IMR-90 (cell line): Measurements from ENCODE around the gene TINAG. TPM values are rescaled to one million over a fixed set of nuclear protein-coding genes. Genes with fewer than 3 reads are reported as not detected.

ENCODE experiments used
- ATAC-seq: fragments of 200-7000 bp; cut with Tn5 transposase; 2 replicates; pipeline ENCODE4 v1.9.1; 2020; ENCODE audit warnings: low read depth, mild to moderate bottlenecking, moderate library complexity
- BruUV-seq: library from RNA; stranded (reverse); fragments of 400-500 nt; replicated peaks from 2 replicates; lab custom pipeline; 2021; lab: Mats Ljungman, UMichigan
- CTCF ChIA-PET: fragments of 300-600 bp; formaldehyde crosslinking; extraction: SDS; loops from one replicate; lab custom pipeline; 2021; ENCODE audit warnings: antibody characterized with exemption; lab: Yijun Ruan, JAX
- POLR2A ChIA-PET: fragments of 300-600 bp; sonication (Branson Sonifier 250); formaldehyde crosslinking; loops from one replicate; lab custom pipeline; 2022; ENCODE audit warnings: antibody characterized with exemption; ENCODE audit not compliant: unreplicated experiment; lab: Charles Lee
- DNase-seq: peaks from one replicate; pipeline ENCODE4 v3.0.0; 2013
- H2AFZ ChIP-seq: replicated peaks from 2 replicates; pipeline ENCODE3; 2013; ENCODE audit warnings: low read length, mild to moderate bottlenecking; ENCODE audit not compliant: poor library complexity
- H2AK5ac ChIP-seq: 2 replicates; pipeline ENCODE4 v1.6.1; 2013; ENCODE audit warnings: low read depth, low read length, inconsistent platforms
- H2AK9ac ChIP-seq: replicated peaks from 2 replicates; pipeline ENCODE3; 2013; ENCODE audit warnings: mild to moderate bottlenecking, low read depth, low read length, moderate library complexity; ENCODE audit not compliant: poor library complexity
- H2BK120ac ChIP-seq: 2 replicates; pipeline ENCODE4 v1.6.1; 2013; ENCODE audit warnings: low read depth, low read length, inconsistent platforms
- H2BK15ac ChIP-seq: 3 replicates; pipeline ENCODE4 v1.6.1; 2013; ENCODE audit warnings: low read depth, low read length, inconsistent platforms
- H2BK20ac ChIP-seq: 2 replicates; pipeline ENCODE4 v1.6.1; 2013; ENCODE audit warnings: low read depth, mild to moderate bottlenecking, inconsistent platforms, low read length, moderate library complexity
- H2BK5ac ChIP-seq: 2 replicates; pipeline ENCODE4 v1.6.1; 2013; ENCODE audit warnings: mild to moderate bottlenecking, low read depth, low read length, inconsistent platforms; ENCODE audit not compliant: poor library complexity, severe bottlenecking
- H3K14ac ChIP-seq: replicated peaks from 2 replicates; pipeline ENCODE4 v1.6.1; 2013; ENCODE audit warnings: low read depth, low read length, inconsistent platforms
- H3K18ac ChIP-seq: 2 replicates; pipeline ENCODE4 v1.6.1; 2013; ENCODE audit warnings: low read depth, low read length, control low read depth
- H3K23ac ChIP-seq: 2 replicates; pipeline ENCODE4 v1.6.1; 2013; ENCODE audit warnings: low read depth, low read length, inconsistent platforms
- H3K27ac ChIP-seq: 2 replicates; pipeline ENCODE4 v1.5.1; 2013; ENCODE audit warnings: mild to moderate bottlenecking, control low read depth, low read length; ENCODE audit not compliant: insufficient read depth
- H3K27me3 ChIP-seq: 2 replicates; pipeline ENCODE4 v1.6.1; 2013; ENCODE audit warnings: low read length; ENCODE audit not compliant: control insufficient read depth, insufficient read depth
- H3K36me3 ChIP-seq: 2 replicates; pipeline ENCODE4 v1.6.1; 2013; ENCODE audit warnings: low read length, mixed read lengths; ENCODE audit not compliant: control insufficient read depth, insufficient read depth
- H3K4ac ChIP-seq: 2 replicates; pipeline ENCODE4 v1.6.1; 2013; ENCODE audit warnings: low read depth, low read length, inconsistent platforms
- H3K4me1 ChIP-seq: 2 replicates; pipeline ENCODE4 v1.6.1; 2013; ENCODE audit warnings: low read length, mixed read lengths; ENCODE audit not compliant: control insufficient read depth, insufficient read depth
- H3K4me2 ChIP-seq: 2 replicates; pipeline ENCODE4 v1.6.1; 2013; ENCODE audit warnings: low read depth, mild to moderate bottlenecking, control low read depth, low read length, moderate library complexity
- H3K4me3 ChIP-seq: 2 replicates; pipeline ENCODE4 v1.5.1; 2013; ENCODE audit warnings: low read depth, mild to moderate bottlenecking, control low read depth, low read length, moderate library complexity; ENCODE audit not compliant: insufficient read depth
- H3K56ac ChIP-seq: 2 replicates; pipeline ENCODE4 v1.6.1; 2013; ENCODE audit warnings: low read length, inconsistent platforms; ENCODE audit not compliant: insufficient read depth; ENCODE audit errors: extremely low read depth
- H3K79me1 ChIP-seq, 2 experiments: 2 replicates each; pipeline ENCODE4 v1.6.1; 2013; ENCODE audit warnings: low read length in 2 of 2, inconsistent platforms in 1 of 2, low read depth in 1 of 2
- H3K9ac ChIP-seq: 2 replicates; pipeline ENCODE4 v1.6.1; 2013; ENCODE audit warnings: low read depth, low read length, control low read depth
- H3K9me1 ChIP-seq: 2 replicates; pipeline ENCODE4 v1.6.1; 2013; ENCODE audit warnings: low read length, inconsistent platforms; ENCODE audit not compliant: insufficient read depth
- H3K9me3 ChIP-seq: 2 replicates; pipeline ENCODE4 v1.6.1; 2013; ENCODE audit warnings: low read length; ENCODE audit not compliant: control insufficient read depth, insufficient read depth
- H4K20me1 ChIP-seq: 2 replicates; pipeline ENCODE4 v1.6.1; 2013; ENCODE audit warnings: low read length, inconsistent platforms; ENCODE audit not compliant: insufficient read depth
- H4K5ac ChIP-seq: 2 replicates; pipeline ENCODE4 v1.6.1; 2013; ENCODE audit warnings: mild to moderate bottlenecking, low read depth, low read length, control low read depth
- H4K8ac ChIP-seq, 2 experiments: 2 replicates each; pipeline ENCODE4 v1.6.1; 2013; ENCODE audit warnings: low read depth in 2 of 2, low read length in 2 of 2, control low read depth in 1 of 2, inconsistent platforms in 1 of 2
- H4K91ac ChIP-seq: 2 replicates; pipeline ENCODE4 v1.6.1; 2013; ENCODE audit warnings: low read depth, low read length, inconsistent platforms; ENCODE audit not compliant: insufficient read depth
- BHLHE40 ChIP-seq: fragments of 150-350 bp; IDR thresholded peaks from 2 replicates; pipeline ENCODE4 v1.6.1; 2016; ENCODE audit warnings: mild to moderate bottlenecking, low read depth, low read length
- CEBPB ChIP-seq: IDR thresholded peaks from 2 replicates; pipeline ENCODE4 v1.6.1; 2012; ENCODE audit warnings: low read depth, low read length, improper control_type of control experiment
- CHD1 ChIP-seq: IDR thresholded peaks from 2 replicates; pipeline ENCODE4 v1.6.1; 2012; ENCODE audit warnings: low read depth, low read length, improper control_type of control experiment
- FOS ChIP-seq: fragments of 150-350 bp; IDR thresholded peaks from 2 replicates; pipeline ENCODE4 v1.6.1; 2016; ENCODE audit warnings: low read depth, low read length
- MAFK ChIP-seq: IDR thresholded peaks from 2 replicates; pipeline ENCODE4 v1.6.1; 2012; ENCODE audit warnings: low read depth, low read length, improper control_type of control experiment
- MAZ ChIP-seq: IDR thresholded peaks from 2 replicates; pipeline ENCODE4 v1.6.1; 2012; ENCODE audit warnings: low read depth, mild to moderate bottlenecking, low read length, improper control_type of control experiment, moderate library complexity, borderline replicate concordance
- MXI1 ChIP-seq: IDR thresholded peaks from 2 replicates; pipeline ENCODE4 v1.6.1; 2012; ENCODE audit warnings: low read depth, mild to moderate bottlenecking, low read length, moderate library complexity, borderline replicate concordance
- NFE2L2 ChIP-seq: fragments of 150-350 bp; IDR thresholded peaks from 2 replicates; pipeline ENCODE4 v1.6.1; 2016; ENCODE audit warnings: low read depth, mild to moderate bottlenecking, low read length
- POLR2A ChIP-seq: IDR thresholded peaks from 2 replicates; pipeline ENCODE4 v1.6.1; 2012; ENCODE audit warnings: mild to moderate bottlenecking, low read depth, low read length
- RAD21 ChIP-seq: IDR thresholded peaks from 2 replicates; pipeline ENCODE4 v1.6.1; 2012; ENCODE audit warnings: low read length, improper control_type of control experiment
- RCOR1 ChIP-seq: IDR thresholded peaks from 2 replicates; pipeline ENCODE4 v1.6.1; 2012; ENCODE audit warnings: mild to moderate bottlenecking, low read length, improper control_type of control experiment; ENCODE audit not compliant: insufficient replicate concordance
- RFX5 ChIP-seq: IDR thresholded peaks from 2 replicates; pipeline ENCODE4 v1.8.0; 2012; ENCODE audit warnings: low read depth, mild to moderate bottlenecking, low read length, moderate library complexity
- SMC3 ChIP-seq: fragments of 150-350 bp; IDR thresholded peaks from 2 replicates; pipeline ENCODE4 v1.6.1; 2016; ENCODE audit warnings: low read depth, mild to moderate bottlenecking, antibody characterized with exemption, low read length, moderate library complexity
- WGBS, 2 experiments: methylation state at CpG; one replicate each; pipeline versions ENCODE4 v1.1.5 to v1.1.7; 2013; ENCODE audit warnings: missing lambda C conversion rate in 2 of 2; ENCODE audit not compliant: insufficient read length in 1 of 2; ENCODE audit errors: extremely low coverage in 2 of 2; 5-methylcytosine and 5-hydroxymethylcytosine counted together
- dilution Hi-C: fragments of 300-500 bp; cut with HindIII; formaldehyde crosslinking; loops from one replicate; pipeline ENCODE4 v1.14.3; 2018; ENCODE audit warnings: low sequenced_read_pairs; ENCODE audit not compliant: unreplicated experiment
- in situ Hi-C: fragments of 300-500 bp; cut with MboI; formaldehyde crosslinking; loops from 3 replicates; pipeline ENCODE4 v1.14.3; 2019; ENCODE audit warnings: low sequenced_read_pairs, inconsistent platforms, mixed read lengths
- intact Hi-C: fragments of 100-400 bp; cut with micrococcal nuclease; formaldehyde crosslinking; loops from 2 replicates; pipeline ENCODE4 v1.10.0; 2022
- polyA plus RNA-seq, 3 experiments: library from polyadenylated mRNA; depleted of rRNA; stranded (reverse); fragments of >200 nt; gene quantifications; 2 replicates each; pipeline ENCODE4 v1.2.3, GENCODE V29; 2012; ENCODE audit warnings: low replicate concordance in 1 of 3
- total RNA-seq: library from RNA; depleted of rRNA; stranded (reverse); fragments of >200 nt; gene quantifications from 2 replicates; pipeline ENCODE4 v1.2.3, GENCODE V29; 2012
- TF ChIP-seq, protein P1 (sequence below): fragments of 150-350 bp; IDR thresholded peaks from 2 replicates; pipeline ENCODE4 v1.6.1; 2017; ENCODE audit warnings: mild to moderate bottlenecking, antibody characterized with exemption, low read length, low read depth
- TF ChIP-seq, protein P2 (sequence below): fragments of 150-350 bp; IDR thresholded peaks from 2 replicates; pipeline ENCODE4 v1.6.1; 2016; ENCODE audit warnings: low read depth, mild to moderate bottlenecking, low read length, moderate library complexity, borderline replicate concordance

The TINAG gene
- total and polyA plus RNA-seq, 2 of the 4 experiments (the other 2 are of a cell fraction), result not detected

DNA sequence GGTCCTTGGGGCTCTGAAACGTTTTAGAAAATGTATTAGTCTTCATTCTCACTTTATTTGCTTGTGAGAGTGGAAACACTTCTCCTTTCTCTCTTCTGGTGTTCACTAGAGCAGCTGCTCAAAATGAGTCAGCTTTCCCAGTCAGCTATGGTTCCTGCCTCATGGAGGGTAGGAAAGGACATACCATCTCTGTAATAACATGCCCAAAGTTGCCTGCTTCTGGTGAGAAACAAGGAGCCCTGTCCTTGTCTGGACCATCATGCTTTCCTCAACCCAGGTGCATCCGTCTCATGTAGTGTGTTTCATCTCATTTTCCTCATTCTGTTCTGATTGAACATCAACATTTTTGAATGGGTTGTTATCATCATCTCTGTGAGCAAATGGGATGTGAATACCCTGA is 17.1 kb upstream of the TINAG start:
- in situ Hi-C loops (no loop called here), intact Hi-C loops (no loop called here), dilution Hi-C loops (no loop called here)
- peak overlapping the region; percentile 86 for H3K4ac ChIP-seq
- WGBS, 2 experiments, result no CpG with 5 or more reads among the region's 2 CpGs
- peaks cover 4% of the 10 kb centered on the region; the same call in 1 of the 2 replicates for H3K9me1 ChIP-seq
- DNase-seq (peak; percentile 70), ATAC-seq (peak; percentile 91)
- peak overlapping the region; percentile 71; the same call in 1 of the 2 replicates for H3K18ac ChIP-seq
- no peaks in the 10 kb centered on the region for H3K79me1 ChIP-seq
- peak overlapping the region; percentile 72; the same call in 1 of the 2 replicates for H4K5ac ChIP-seq
- no peaks in the 10 kb centered on the region for H3K9me3 ChIP-seq
- H4K8ac ChIP-seq, result peak overlapping the region; percentile 76 to 82
- peak overlapping the region; percentile 81; the same call in 1 of the 2 replicates for H3K23ac ChIP-seq
- no peak for TF ChIP-seq CEBPB
- TF ChIP-seq BHLHE40, result no peak
- TF ChIP-seq POLR2A, result no peak
- no peak for TF ChIP-seq MAFK
- no peak for TF ChIP-seq CHD1
- no peak for TF ChIP-seq RFX5
- TF ChIP-seq MXI1, result no peak
- no peak for TF ChIP-seq RAD21
- TF ChIP-seq, protein P1, sequence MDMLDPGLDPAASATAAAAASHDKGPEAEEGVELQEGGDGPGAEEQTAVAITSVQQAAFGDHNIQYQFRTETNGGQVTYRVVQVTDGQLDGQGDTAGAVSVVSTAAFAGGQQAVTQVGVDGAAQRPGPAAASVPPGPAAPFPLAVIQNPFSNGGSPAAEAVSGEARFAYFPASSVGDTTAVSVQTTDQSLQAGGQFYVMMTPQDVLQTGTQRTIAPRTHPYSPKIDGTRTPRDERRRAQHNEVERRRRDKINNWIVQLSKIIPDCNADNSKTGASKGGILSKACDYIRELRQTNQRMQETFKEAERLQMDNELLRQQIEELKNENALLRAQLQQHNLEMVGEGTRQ, result no peak
- no peak for TF ChIP-seq RCOR1
- TF ChIP-seq MAZ, result no peak
- TF ChIP-seq NFE2L2, result no peak
- TF ChIP-seq, protein P2, sequence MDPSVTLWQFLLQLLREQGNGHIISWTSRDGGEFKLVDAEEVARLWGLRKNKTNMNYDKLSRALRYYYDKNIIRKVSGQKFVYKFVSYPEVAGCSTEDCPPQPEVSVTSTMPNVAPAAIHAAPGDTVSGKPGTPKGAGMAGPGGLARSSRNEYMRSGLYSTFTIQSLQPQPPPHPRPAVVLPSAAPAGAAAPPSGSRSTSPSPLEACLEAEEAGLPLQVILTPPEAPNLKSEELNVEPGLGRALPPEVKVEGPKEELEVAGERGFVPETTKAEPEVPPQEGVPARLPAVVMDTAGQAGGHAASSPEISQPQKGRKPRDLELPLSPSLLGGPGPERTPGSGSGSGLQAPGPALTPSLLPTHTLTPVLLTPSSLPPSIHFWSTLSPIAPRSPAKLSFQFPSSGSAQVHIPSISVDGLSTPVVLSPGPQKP, result no peak
- TF ChIP-seq FOS, result no peak
- TF ChIP-seq SMC3, result no peak
- no peaks in the 10 kb centered on the region for H3K27me3 ChIP-seq
- H3K14ac ChIP-seq, result peak overlapping the region; percentile 92
- H2AFZ ChIP-seq, result peak overlapping the region; percentile 83
- H4K91ac ChIP-seq, result peak overlapping the region; percentile 54; the same call in 1 of the 2 replicates
- peaks cover 2% of the 10 kb centered on the region for H3K4me1 ChIP-seq
- H3K56ac ChIP-seq, result no peak overlapping the region
- H2BK15ac ChIP-seq, result peak overlapping the region; percentile 60
- H2AK5ac ChIP-seq, result peak overlapping the region; percentile 63; the same call in 1 of the 2 replicates
- peak overlapping the region; percentile 75 for H2BK5ac ChIP-seq
- POLR2A ChIA-PET, result no interaction called here
- no peak overlapping the region for H3K4me3 ChIP-seq
- H4K20me1 ChIP-seq, result no peaks in the 10 kb centered on the region
- CTCF ChIA-PET, result no interaction called here
- no peak overlapping the region for H3K9ac ChIP-seq
- peak overlapping the region; percentile 70; the same call in 1 of the 2 replicates for H3K4me2 ChIP-seq
- no peaks in the 10 kb centered on the region for H3K36me3 ChIP-seq
- no peak overlapping the region for H3K27ac ChIP-seq
- H2BK120ac ChIP-seq, result peak overlapping the region; percentile 95
- peak overlapping the region; percentile 93 for H2BK20ac ChIP-seq
- no TSS peak for BruUV-seq
- H2AK9ac ChIP-seq, result no peak overlapping the region
